ENCODE measurements around the gene ZNF428.

GRCh38 chr19:43610493-43610892 is 8.9 kb downstream of the ZNF428 start:
- TF ChIP-seq CTCF (IDR thresholded peaks at IDR 0.05) (no peak), POLR2AphosphoS5 (IDR thresholded peaks at IDR 0.05) (no peak)

All from gastroesophageal sphincter (tissue), 3 donors.